Kidney (tissue), 14 donors: Measurements from ENCODE around the gene TRIM44. TPM values are rescaled to one million over a fixed set of nuclear protein-coding genes. Genes with fewer than 3 reads are reported as not detected.

Experiments
- DNase-seq, 5 donors: peaks; one replicate each; pipeline ENCODE4 v3.0.0-alpha.2; 2013 to 2020
- FAIRE-seq: peaks from 2 replicates; lab custom pipeline; 2012; peaks lifted over from hg19 to GRCh38; lab: Jason Lieb, UNC
- H3K27ac ChIP-seq, 2 donors: one replicate each; pipeline ENCODE4 v1.7.0; 2013; ENCODE audit warnings: low read depth in 2 of 2, low read length in 2 of 2, inconsistent platforms in 1 of 2
- H3K27me3 ChIP-seq: one replicate; pipeline ENCODE4 v1.7.1; 2013; ENCODE audit warnings: low read length, inconsistent platforms; ENCODE audit not compliant: control insufficient read depth, insufficient read depth
- H3K36me3 ChIP-seq, 3 donors: one replicate each; pipeline versions ENCODE4 v1.7.0 to v1.7.1; 2013; ENCODE audit warnings: low read length in 3 of 3, control low read depth in 1 of 3, inconsistent platforms in 1 of 3; ENCODE audit not compliant: insufficient read depth in 3 of 3, control insufficient read depth in 2 of 3
- H3K4me1 ChIP-seq, 3 donors: one replicate each; pipeline versions ENCODE4 v1.7.0 to v1.7.1; 2013; ENCODE audit warnings: low read length in 3 of 3, inconsistent platforms in 1 of 3, low read depth in 1 of 3; ENCODE audit not compliant: control insufficient read depth in 2 of 3, insufficient read depth in 2 of 3
- H3K4me3 ChIP-seq, 3 donors: one replicate each; pipeline versions ENCODE4 v1.7.0 to v1.8.1; 2013; ENCODE audit warnings: low read length in 3 of 3, control low read depth in 1 of 3, inconsistent platforms in 1 of 3
- H3K9ac ChIP-seq, 3 donors: one replicate each; pipeline versions ENCODE4 v1.7.0 to v1.7.1; 2013; ENCODE audit warnings: low read length in 3 of 3, control low read depth in 1 of 3, inconsistent platforms in 1 of 3
- H3K9me3 ChIP-seq, 3 donors: one replicate each; pipeline versions ENCODE4 v1.7.0 to v1.7.1; 2013; ENCODE audit warnings: low read length in 3 of 3, control low read depth in 1 of 3, inconsistent platforms in 1 of 3; ENCODE audit not compliant: control insufficient read depth in 2 of 3, insufficient read depth in 1 of 3
- intact Hi-C: fragments of 100-400 bp; cut with DNase I; formaldehyde crosslinking; loops from one replicate; pipeline ENCODE4 v1.11.1; 2022
- polyA plus RNA-seq: library from polyadenylated mRNA; stranded (reverse); fragments of 350-450 nt; fragmentation: Illumina TruSeq; extraction: RNeasy Lipid Tissue Mini Kit (QIAGEN cat#74804); gene quantifications from one replicate; pipeline ENCODE4 v1.2.3, GENCODE V29; 2014; ENCODE audit warnings: low read depth, low replicate concordance; ENCODE audit not compliant: insufficient read depth
- total RNA-seq: library from RNA; stranded (reverse); fragmentation: NEBNext Ultra II Directional; extraction: Animal tissue kit (Norgen Biotek cat#: 25700); gene quantifications from one replicate; pipeline ENCODE4 v1.2.1, GENCODE V29; 2021
- TF ChIP-seq, protein P1 (sequence below): IDR thresholded peaks from 3 replicates; pipeline ENCODE4 v1.5.1; 2012; ENCODE audit warnings: mild to moderate bottlenecking, moderate library complexity, borderline replicate concordance; ENCODE audit not compliant: insufficient read depth; ENCODE audit errors: extremely low read depth
- donor health status: control.
- donor health status: control.
- donor health status: control.
- donor health status: control.
- donor health status: control.
- donor health status: DM: yes; HTN: yes; CAD: no.
- donor health status: Normal renal cell carcinoma (clear cell type).

Gene TRIM44
- total and polyA plus RNA-seq, 2 donors from 2014 or later, result 14.5 to 88.9 TPM

DNA sequence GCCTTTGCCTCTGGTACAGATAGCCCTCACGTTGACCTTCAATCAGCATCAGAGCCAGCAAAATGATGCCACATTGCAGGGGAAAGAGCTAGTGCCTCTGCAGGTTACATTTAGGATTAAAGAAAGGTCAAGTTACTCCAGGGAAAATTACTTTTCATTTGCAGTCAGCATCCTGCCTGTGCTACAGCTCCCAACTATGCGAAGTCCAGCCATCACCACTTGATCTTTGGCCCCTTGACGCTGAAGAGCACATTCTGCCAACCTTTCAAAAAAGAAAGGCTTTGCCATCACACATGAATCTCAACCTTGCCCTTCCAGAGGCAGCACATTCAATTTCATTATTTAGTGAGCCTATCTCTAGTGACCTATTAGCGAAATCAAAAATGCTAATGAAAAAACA, 33.1 kb upstream of the TRIM44 start:
- Histone ChIP-seq H3K9ac (no peak overlapping the region), H3K4me3 (no peak overlapping the region), H3K9me3 (no peaks in the 10 kb centered on the region), H3K36me3 (no peaks in the 10 kb centered on the region), H3K27ac (no peak overlapping the region), H3K4me1 (no peaks in the 10 kb centered on the region), H3K27me3 (no peaks in the 10 kb centered on the region)
- no peak for FAIRE-seq
- TF ChIP-seq, protein P1, sequence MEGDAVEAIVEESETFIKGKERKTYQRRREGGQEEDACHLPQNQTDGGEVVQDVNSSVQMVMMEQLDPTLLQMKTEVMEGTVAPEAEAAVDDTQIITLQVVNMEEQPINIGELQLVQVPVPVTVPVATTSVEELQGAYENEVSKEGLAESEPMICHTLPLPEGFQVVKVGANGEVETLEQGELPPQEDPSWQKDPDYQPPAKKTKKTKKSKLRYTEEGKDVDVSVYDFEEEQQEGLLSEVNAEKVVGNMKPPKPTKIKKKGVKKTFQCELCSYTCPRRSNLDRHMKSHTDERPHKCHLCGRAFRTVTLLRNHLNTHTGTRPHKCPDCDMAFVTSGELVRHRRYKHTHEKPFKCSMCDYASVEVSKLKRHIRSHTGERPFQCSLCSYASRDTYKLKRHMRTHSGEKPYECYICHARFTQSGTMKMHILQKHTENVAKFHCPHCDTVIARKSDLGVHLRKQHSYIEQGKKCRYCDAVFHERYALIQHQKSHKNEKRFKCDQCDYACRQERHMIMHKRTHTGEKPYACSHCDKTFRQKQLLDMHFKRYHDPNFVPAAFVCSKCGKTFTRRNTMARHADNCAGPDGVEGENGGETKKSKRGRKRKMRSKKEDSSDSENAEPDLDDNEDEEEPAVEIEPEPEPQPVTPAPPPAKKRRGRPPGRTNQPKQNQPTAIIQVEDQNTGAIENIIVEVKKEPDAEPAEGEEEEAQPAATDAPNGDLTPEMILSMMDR, result no peak
- intact Hi-C loops, result no loop called here
- peak in 1 of 5 donors; percentile 16 for DNase-seq

DNA sequence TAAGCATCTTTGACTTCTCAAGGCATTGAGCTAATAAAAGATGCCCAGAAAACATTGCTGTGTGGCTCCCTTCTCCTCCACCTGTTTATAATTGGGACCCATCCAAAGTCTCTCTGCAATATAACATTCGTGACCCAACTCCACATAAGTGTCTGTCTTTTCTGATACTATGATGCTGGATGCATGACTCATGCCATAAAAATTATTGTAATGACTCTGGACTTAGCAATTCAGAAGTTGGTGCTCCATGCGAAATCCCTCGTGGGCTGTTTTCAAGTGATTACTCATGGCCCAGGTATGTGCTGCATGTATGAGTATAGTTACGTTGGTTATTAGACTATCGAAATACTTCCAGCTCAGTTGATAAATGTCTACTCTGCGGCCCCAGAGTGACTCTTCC, 32.7 kb upstream of the TRIM44 start:
- Histone ChIP-seq H3K4me3 (no peak overlapping the region), H3K36me3 (no peaks in the 10 kb centered on the region), H3K4me1 (no peaks in the 10 kb centered on the region), H3K9me3 (no peaks in the 10 kb centered on the region), H3K27me3 (no peaks in the 10 kb centered on the region), H3K9ac (no peak overlapping the region), H3K27ac (no peak overlapping the region)
- TF ChIP-seq, protein P1, result no peak
- peak in 1 of 5 donors; percentile 7 for DNase-seq
- no peak for FAIRE-seq
- intact Hi-C loops, result no loop called here

DNA sequence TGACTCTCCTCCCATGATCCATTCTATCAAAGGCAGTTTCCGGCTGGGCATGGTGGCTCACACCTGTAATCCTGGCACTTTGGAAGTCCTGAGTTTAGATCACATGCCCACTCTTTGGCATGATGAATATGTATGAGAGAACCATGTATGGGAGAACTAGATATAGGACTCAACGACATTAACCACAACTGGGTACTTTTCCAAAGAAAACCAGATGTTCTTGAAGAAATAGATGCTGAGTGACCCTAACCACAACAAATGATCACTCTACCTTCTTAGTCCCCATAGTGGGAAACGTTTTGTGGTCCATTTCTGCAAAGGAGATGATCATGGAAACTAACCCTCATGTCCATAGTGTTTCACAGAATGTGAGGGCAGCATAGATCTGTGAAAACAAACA, 30.7 kb upstream of the TRIM44 start:
- Histone ChIP-seq H3K9ac (no peak overlapping the region), H3K9me3 (no peaks in the 10 kb centered on the region), H3K27ac (no peak overlapping the region), H3K4me1 (no peaks in the 10 kb centered on the region), H3K27me3 (no peaks in the 10 kb centered on the region), H3K36me3 (no peaks in the 10 kb centered on the region), H3K4me3 (no peak overlapping the region)
- DNase-seq (no peak), FAIRE-seq (no peak)
- intact Hi-C loops, result no loop called here
- TF ChIP-seq, protein P1, result no peak

DNA sequence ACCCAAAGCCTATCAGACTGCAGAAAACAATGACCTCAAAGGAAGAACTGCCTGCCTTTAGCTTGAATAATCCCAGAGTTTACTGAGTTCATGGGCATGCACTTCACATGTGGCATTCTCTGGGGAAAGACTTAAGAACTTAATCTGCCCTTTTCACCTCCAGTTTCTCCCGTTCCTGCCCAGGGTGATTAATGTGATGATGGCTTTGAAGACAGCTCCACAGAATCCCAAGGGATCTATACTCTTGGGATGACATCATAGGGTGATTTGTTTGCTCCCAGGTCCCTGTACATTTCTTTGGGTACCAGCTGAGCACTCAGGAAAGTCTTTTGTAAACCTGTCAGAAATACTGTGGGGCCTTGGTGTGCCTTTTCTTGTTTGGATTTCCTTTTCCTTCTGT, 30.3 kb upstream of the TRIM44 start:
- Histone ChIP-seq H3K9me3 (no peaks in the 10 kb centered on the region), H3K9ac (no peak overlapping the region), H3K4me3 (no peak overlapping the region), H3K36me3 (no peaks in the 10 kb centered on the region), H3K27ac (no peak overlapping the region), H3K4me1 (no peaks in the 10 kb centered on the region), H3K27me3 (no peaks in the 10 kb centered on the region)
- TF ChIP-seq, protein P1, result no peak
- FAIRE-seq, result no peak
- intact Hi-C loops, result no loop called here
- no peak for DNase-seq
